H1 (cell line): Measurements from ENCODE around the gene PPP1CA. TPM values are rescaled to one million over a fixed set of nuclear protein-coding genes. Genes with fewer than 3 reads are reported as not detected.

ENCODE experiments used
- ASH2L ChIP-seq: fragments of 200-600, 300-600 bp; sonication (generic); IDR thresholded peaks from one replicate; pipeline ENCODE4 v1.7.1; 2017; ENCODE audit warnings: low read length
- CHD7 ChIP-seq: fragments of 300-600 bp; sonication (generic); IDR thresholded peaks from 2 replicates; pipeline ENCODE4 v1.7.1; 2012; ENCODE audit warnings: low read length, moderate library complexity, mild to moderate bottlenecking, inconsistent platforms; ENCODE audit not compliant: insufficient replicate concordance
- EGR1 ChIP-seq: IDR thresholded peaks from 2 replicates; pipeline ENCODE4 v1.6.1; 2011; ENCODE audit warnings: low read depth, low read length, borderline replicate concordance
- KDM4A ChIP-seq: IDR thresholded peaks from one replicate; pipeline ENCODE4 v1.7.1; 2012; ENCODE audit warnings: low read depth, mild to moderate bottlenecking, moderate library complexity, low read length, inconsistent platforms; ENCODE audit not compliant: severe bottlenecking
- PHF8 ChIP-seq: fragments of 200-600 bp; sonication (generic); conservative IDR thresholded peaks from 2 replicates; pipeline ENCODE4 v1.7.1; 2012; ENCODE audit warnings: low read depth, mild to moderate bottlenecking, inconsistent platforms, low read length, moderate library complexity
- POLR2A ChIP-seq, 2 experiments: IDR thresholded peaks; 1 replicate in 1 of 2; 2 replicates in 1 of 2; pipeline ENCODE4 v1.6.1; 2011; ENCODE audit warnings: low read depth in 2 of 2, low read length in 2 of 2, mild to moderate bottlenecking in 2 of 2; ENCODE audit errors: control extremely low read depth in 1 of 2
- RBBP5 ChIP-seq: IDR thresholded peaks from 2 replicates; pipeline ENCODE4 v1.7.1; 2012; ENCODE audit warnings: low read depth, mild to moderate bottlenecking, inconsistent platforms, low read length, moderate library complexity, borderline replicate concordance
- SAP30 ChIP-seq: fragments of 300-600 bp; sonication (generic); IDR thresholded peaks from 2 replicates; pipeline ENCODE4 v1.7.1; 2012; ENCODE audit warnings: low read length, moderate library complexity, mild to moderate bottlenecking, inconsistent platforms; ENCODE audit not compliant: insufficient read depth, insufficient replicate concordance
- SIN3A ChIP-seq, 2 experiments: IDR thresholded peaks in 1 of 2; conservative IDR thresholded peaks in 1 of 2; 2 replicates each; pipeline ENCODE4 v1.6.1; 2011 to 2012; ENCODE audit warnings: low read length in 2 of 2, improper control_type of control experiment in 1 of 2, low read depth in 1 of 2, mild to moderate bottlenecking in 1 of 2
- TAF1 ChIP-seq: IDR thresholded peaks from 2 replicates; pipeline ENCODE4 v1.6.1; 2011; ENCODE audit warnings: mild to moderate bottlenecking, low read depth, low read length
- polyA plus RNA-seq, 7 experiments: library from polyadenylated mRNA; depleted of rRNA in 3 of 7; stranded (reverse) in 5 of 7; unstranded in 2 of 7; fragments of >200 nt in 5 of 7; fragments of 200-250 nt in 2 of 7; gene quantifications; 1 replicate in 5 of 7; 2 replicates in 1 of 7; 4 replicates in 1 of 7; pipeline versions ENCODE4 v1.2.1 to v1.2.3, GENCODE V29; 2011 to 2013; ENCODE audit warnings: missing spikeins in 2 of 7, mixed read lengths in 2 of 7
- total RNA-seq: library from RNA; stranded (reverse); fragmentation: NEBNext Ultra II Directional; extraction: Animal tissue kit (Norgen Biotek cat#: 25700); gene quantifications from 2 replicates; pipeline ENCODE4 v1.2.1, GENCODE V29; 2021

Gene PPP1CA
- total and polyA plus RNA-seq, 2 of the 8 experiments (the other 6 are each of a cell fraction or from before 2014, with no cell fraction given): 198 to 359 TPM

GRCh38 chr11:67401495-67402191 lies at the start of gene PPP1CA (continued):
- TF ChIP-seq CHD7 (no peak), POLR2A (IDR thresholded peaks at IDR 0.05; ENCODE audit: control extremely low read depth in 1 of 2, low read depth in 2 of 2, low read length in 2 of 2) (peak in 1 of 2 experiments; percentile 72; a peak in 1 of 3 replicates), RBBP5 (0 out of 2 replicates have a peak, but pooled peaks have one; percentile 6), ASH2L (no peak), TAF1 (peak; percentile 74), KDM4A (peak; percentile 68), PHF8 (peak; percentile 86), SAP30 (no peak), SIN3A (conservative IDR thresholded peaks at IDR 0.05 in 1 of 2, IDR thresholded peaks at IDR 0.05 in 1 of 2; ENCODE audit: low read depth in 1 of 2, low read length in 2 of 2) (0 out of 4 replicates have a peak, but pooled peaks of 1 of the 2 experiments have one; percentile 40), EGR1 (no peak)
